Lung (tissue), 12 donors: ENCODE measurements around the gene HDAC10. TPM values are rescaled to one million over a fixed set of nuclear protein-coding genes. Genes with fewer than 3 reads are reported as not detected.
A peak's percentile ranks its signal among the peaks of the same experiment; 100 is the strongest.

Experiments
- ATAC-seq: fragments of 200-7000 bp; cut with Tn5 transposase; one replicate; pipeline ENCODE4 v1.9.1; 2020; ENCODE audit warnings: moderate number of reproducible peaks; ENCODE audit not compliant: insufficient read depth, low FRiP score
- DNase-seq, 3 donors: peaks; one replicate each; pipeline ENCODE4 v3.0.0-alpha.2; 2013 to 2017
- H3K27ac ChIP-seq, 2 donors: one replicate each; pipeline ENCODE4 v1.5.1; 2013; ENCODE audit warnings: mild to moderate bottlenecking in 2 of 2, moderate library complexity in 2 of 2, control low read depth in 1 of 2, inconsistent platforms in 1 of 2, low read depth in 1 of 2, low read length in 1 of 2
- H3K27me3 ChIP-seq, 3 donors: one replicate each; pipeline ENCODE4 v1.5.1; 2013; ENCODE audit warnings: low read length in 2 of 3; ENCODE audit not compliant: control insufficient read depth in 3 of 3, insufficient read depth in 3 of 3
- H3K36me3 ChIP-seq, 4 donors: one replicate each; pipeline ENCODE4 v1.5.1; 2013; ENCODE audit warnings: low read length in 4 of 4, mild to moderate bottlenecking in 1 of 4, moderate library complexity in 1 of 4; ENCODE audit not compliant: control insufficient read depth in 4 of 4, insufficient read depth in 4 of 4
- H3K4me1 ChIP-seq, 5 donors: one replicate each; pipeline ENCODE4 v1.5.1; 2013; ENCODE audit warnings: low read length in 5 of 5, mild to moderate bottlenecking in 2 of 5, moderate library complexity in 1 of 5; ENCODE audit not compliant: control insufficient read depth in 5 of 5, insufficient read depth in 5 of 5
- H3K4me3 ChIP-seq: one replicate; pipeline ENCODE4 v1.5.1; 2013; ENCODE audit warnings: mild to moderate bottlenecking, control low read depth, moderate library complexity
- H3K9ac ChIP-seq, 2 donors: one replicate each; pipeline ENCODE4 v1.5.1; 2013; ENCODE audit warnings: low read length in 2 of 2, control low read depth in 1 of 2; ENCODE audit not compliant: insufficient read depth in 1 of 2
- H3K9me3 ChIP-seq, 4 donors: one replicate each; pipeline ENCODE4 v1.5.1; 2013; ENCODE audit warnings: low read length in 3 of 4, mild to moderate bottlenecking in 1 of 4, moderate library complexity in 1 of 4; ENCODE audit not compliant: control insufficient read depth in 4 of 4, insufficient read depth in 3 of 4
- CTCF ChIP-seq: IDR thresholded peaks from 2 replicates; pipeline ENCODE4 v1.5.1; 2012; ENCODE audit warnings: mild to moderate bottlenecking; ENCODE audit errors: control extremely low read depth, extremely low read depth
- WGBS, 2 donors: extraction: QIAGEN DNeasy Blood & Tissue Kit; methylation state at CpG; one replicate each; pipeline ENCODE4 v1.1.7; 2013; 5-methylcytosine and 5-hydroxymethylcytosine counted together
- polyA plus RNA-seq, 2 donors: library from polyadenylated mRNA; stranded (reverse); fragments of 200-250 nt; gene quantifications; one replicate each; pipeline ENCODE4 v1.2.1, GENCODE V29; 2013
- total RNA-seq, 2 donors: library from RNA; depleted of rRNA in 1 of 2; stranded (reverse); fragments of >200 nt in 1 of 2; gene quantifications; one replicate each; pipeline ENCODE4 v1.2.1, GENCODE V29; 2014 to 2021
- donor health status: control.
- donor health status: control.
- donor health status: Bipolar disorder and iron deficiency.
- donor health status: healthy.
- donor health status: DM: yes; HTN: yes; CAD: no.

Gene HDAC10
- total and polyA plus RNA-seq, 4 donors, result 32.2 to 53.7 (median 36.3) TPM

GRCh38 chr22:50261615-50262459 is 10.8 kb upstream of the HDAC10 start, which contains the start of gene MAPK12:
TSS of gene MAPK12 (minus strand) at chr22:50261683. CDS start at chr22:50261509, 174 bp downstream.
- WGBS, 2 donors, result 3 to 9% methylated on average over 13 to 61 of the region's 61 CpGs
- H3K9ac ChIP-seq, result no peak within 1 kb of the TSS
- H3K36me3 ChIP-seq, result peaks cover 0 to 5% (median 0%) of the 10 kb centered on the region in 4 donors
- ATAC-seq (no peak), DNase-seq (peak; percentile 32 to 77 (median 49))
- H3K9me3 ChIP-seq, result no peaks in the 10 kb centered on the region
- H3K4me1 ChIP-seq, result peaks cover 0 to 16% (median 6%) of the 10 kb centered on the region in 5 donors
- H3K4me3 ChIP-seq, result peak within 1 kb of the TSS; percentile 72
- no peak for TF ChIP-seq CTCF
- H3K27ac ChIP-seq, result peak within 1 kb of the TSS; percentile 49 to 61
- no peaks in the 10 kb centered on the region for H3K27me3 ChIP-seq

GRCh38 chr22:50260801-50261614 is 9.9 kb upstream of the HDAC10 start:
- peak; percentile 14 for ATAC-seq
- H3K4me3 ChIP-seq, result peak overlapping the region; percentile 72
- no peaks in the 10 kb centered on the region for H3K9me3 ChIP-seq
- peaks cover 0 to 3% (median 0%) of the 10 kb centered on the region in 4 donors for H3K36me3 ChIP-seq
- TF ChIP-seq CTCF, result no peak
- no peak overlapping the region for H3K9ac ChIP-seq
- H3K4me1 ChIP-seq, result peaks cover 0 to 16% (median 6%) of the 10 kb centered on the region in 5 donors
- peak overlapping the region; percentile 49 to 61 for H3K27ac ChIP-seq
- 1% methylated on average over 45 to 92 of the region's 92 CpGs for WGBS, 2 donors
- H3K27me3 ChIP-seq, result no peaks in the 10 kb centered on the region
- DNase-seq, result peak; percentile 50 to 65 (median 59)

- H3K4me3 ChIP-seq, result no peak overlapping the region
- H3K27ac ChIP-seq, result no peak overlapping the region
- no peak overlapping the region for H3K9ac ChIP-seq
- 33 to 50% methylated on average over 8 to 11 of the region's 11 CpGs for WGBS, 2 donors
- TF ChIP-seq CTCF, result no peak
- ATAC-seq, result no peak
- peaks cover 0 to 3% (median 0%) of the 10 kb centered on the region in 4 donors for H3K36me3 ChIP-seq
- DNase-seq, result no peak
- H3K4me1 ChIP-seq, result peaks cover 0 to 16% (median 6%) of the 10 kb centered on the region in 5 donors
- no peaks in the 10 kb centered on the region for H3K9me3 ChIP-seq
- H3K27me3 ChIP-seq, result no peaks in the 10 kb centered on the region
Observed at GRCh38 chr22:50260434-50260800, 9.4 kb upstream of the HDAC10 start.
